ENCODE results near the gene P3R3URF.

Gene P3R3URF

DNA sequence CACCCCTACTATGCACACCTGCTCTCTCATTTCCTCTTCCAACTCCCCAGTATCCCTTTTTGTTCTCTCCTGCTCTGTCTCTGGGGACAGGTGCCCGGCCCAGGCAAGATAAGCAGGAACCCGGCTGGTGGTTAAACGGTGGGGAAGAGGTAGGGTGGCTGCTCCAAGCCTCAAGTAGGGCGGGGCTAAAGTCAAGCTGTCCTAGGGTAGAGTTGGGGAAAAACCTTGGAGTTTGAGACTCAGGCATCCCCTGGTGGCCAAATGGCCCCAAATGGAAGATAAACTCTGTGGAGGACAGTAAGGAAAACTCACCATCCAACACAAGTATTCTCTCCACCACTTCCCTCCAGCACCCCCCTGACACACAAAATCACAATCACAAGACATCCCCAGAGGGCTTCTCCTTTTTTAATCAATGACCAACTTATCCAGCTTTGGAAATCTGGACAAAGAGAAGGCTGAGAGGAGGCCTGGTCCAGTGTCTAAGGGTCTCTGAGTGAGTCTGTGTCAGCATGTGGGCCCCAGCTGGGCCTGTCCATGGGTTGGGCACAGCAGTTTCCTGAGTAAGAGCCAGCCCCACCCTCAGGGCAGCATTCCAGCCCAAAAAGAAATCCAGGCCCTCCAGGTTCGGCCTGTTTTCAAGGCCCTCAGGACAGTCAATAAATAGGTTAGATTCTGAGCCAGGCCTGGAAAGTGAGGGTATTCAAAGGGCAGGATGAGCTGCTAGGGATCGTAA is 12.2 kb upstream of the P3R3URF start:
- no peak overlapping the region for H3K9ac ChIP-seq (ENCODE audit: low read length)
- no peaks in the 10 kb centered on the region for H3F3A ChIP-seq (ENCODE audit: insufficient read depth)
- H3K9me3 ChIP-seq (ENCODE audit: insufficient read depth, low read length) = no peaks in the 10 kb centered on the region
- H4K20me1 ChIP-seq (ENCODE audit: low read depth, low read length) = no peaks in the 10 kb centered on the region
- no peaks in the 10 kb centered on the region for H3K36me3 ChIP-seq (ENCODE audit: low read length)
- no peak overlapping the region for H2AFZ ChIP-seq (ENCODE audit: low read depth, low read length, severe bottlenecking)
- H3K27ac ChIP-seq (ENCODE audit: low read depth, low read length) = no peak overlapping the region
- H3K27me3 ChIP-seq (ENCODE audit: low read length) = no peaks in the 10 kb centered on the region
- H3K9me2 ChIP-seq (replicated peaks; ENCODE audit: insufficient read depth, low read length) = no peaks in the 10 kb centered on the region
- H3K4me2 ChIP-seq (ENCODE audit: low read depth, low read length, poor library complexity, severe bottlenecking) = no peak overlapping the region
- H3K4me3 ChIP-seq (ENCODE audit: insufficient read depth, low read length, poor library complexity, severe bottlenecking) = no peak overlapping the region
- no peaks in the 10 kb centered on the region for H3K79me2 ChIP-seq (ENCODE audit: insufficient read depth, low read length)
- TF ChIP-seq, protein P1, sequence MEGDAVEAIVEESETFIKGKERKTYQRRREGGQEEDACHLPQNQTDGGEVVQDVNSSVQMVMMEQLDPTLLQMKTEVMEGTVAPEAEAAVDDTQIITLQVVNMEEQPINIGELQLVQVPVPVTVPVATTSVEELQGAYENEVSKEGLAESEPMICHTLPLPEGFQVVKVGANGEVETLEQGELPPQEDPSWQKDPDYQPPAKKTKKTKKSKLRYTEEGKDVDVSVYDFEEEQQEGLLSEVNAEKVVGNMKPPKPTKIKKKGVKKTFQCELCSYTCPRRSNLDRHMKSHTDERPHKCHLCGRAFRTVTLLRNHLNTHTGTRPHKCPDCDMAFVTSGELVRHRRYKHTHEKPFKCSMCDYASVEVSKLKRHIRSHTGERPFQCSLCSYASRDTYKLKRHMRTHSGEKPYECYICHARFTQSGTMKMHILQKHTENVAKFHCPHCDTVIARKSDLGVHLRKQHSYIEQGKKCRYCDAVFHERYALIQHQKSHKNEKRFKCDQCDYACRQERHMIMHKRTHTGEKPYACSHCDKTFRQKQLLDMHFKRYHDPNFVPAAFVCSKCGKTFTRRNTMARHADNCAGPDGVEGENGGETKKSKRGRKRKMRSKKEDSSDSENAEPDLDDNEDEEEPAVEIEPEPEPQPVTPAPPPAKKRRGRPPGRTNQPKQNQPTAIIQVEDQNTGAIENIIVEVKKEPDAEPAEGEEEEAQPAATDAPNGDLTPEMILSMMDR (IDR thresholded peaks at IDR 0.05; ENCODE audit: insufficient read depth, low read length, poor library complexity, severe bottlenecking) = no peak
- TF ChIP-seq EZH2phosphoT487 (conservative IDR thresholded peaks at IDR 0.05; ENCODE audit: low read length) = no peak

DNA sequence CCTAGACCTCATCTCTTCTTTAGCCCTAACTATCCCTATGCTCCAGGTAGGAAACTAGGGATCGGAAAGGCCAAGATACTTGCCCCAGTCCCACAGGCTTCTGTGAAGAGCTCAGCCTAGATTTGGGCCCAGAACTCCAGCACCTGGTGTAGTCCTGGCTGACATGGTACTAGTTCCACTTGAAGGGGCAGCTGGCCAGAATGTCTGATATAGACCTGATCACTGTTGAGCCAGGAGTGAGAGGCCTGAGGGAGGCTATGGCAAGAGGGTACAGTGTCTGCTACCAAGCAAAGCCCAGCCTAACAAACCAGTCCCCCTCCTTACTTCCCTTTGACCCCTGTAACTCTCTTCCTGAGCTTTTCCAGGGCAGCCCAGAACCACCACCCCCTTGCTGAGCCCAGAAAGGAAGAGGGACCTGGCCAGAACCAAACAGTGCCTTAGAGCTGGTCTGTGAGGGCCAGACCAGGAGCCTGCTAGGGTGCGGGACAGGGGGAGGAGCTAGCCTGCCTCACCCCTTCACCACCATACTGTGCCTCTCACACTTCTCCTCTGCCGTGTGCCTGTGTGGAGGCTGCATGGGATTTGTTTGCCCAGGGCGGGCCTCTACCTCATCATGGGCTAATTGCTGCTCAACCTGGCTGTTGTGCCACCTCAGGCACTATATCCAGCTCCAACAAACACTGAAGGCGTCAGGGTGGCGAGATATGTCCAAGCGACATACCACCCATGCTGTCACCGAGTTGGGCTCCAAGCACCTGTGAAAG is 11.0 kb upstream of the P3R3URF start:
- no peaks in the 10 kb centered on the region for H3K27me3 ChIP-seq (ENCODE audit: low read length)
- H3K9me3 ChIP-seq (ENCODE audit: insufficient read depth, low read length) = no peaks in the 10 kb centered on the region
- H3K27ac ChIP-seq (ENCODE audit: low read depth, low read length) = no peak overlapping the region
- no peak overlapping the region for H3K4me2 ChIP-seq (ENCODE audit: low read depth, low read length, poor library complexity, severe bottlenecking)
- no peak overlapping the region for H2AFZ ChIP-seq (ENCODE audit: low read depth, low read length, severe bottlenecking)
- no peaks in the 10 kb centered on the region for H3K36me3 ChIP-seq (ENCODE audit: low read length)
- no peaks in the 10 kb centered on the region for H4K20me1 ChIP-seq (ENCODE audit: low read depth, low read length)
- TF ChIP-seq, protein P1 (IDR thresholded peaks at IDR 0.05; ENCODE audit: insufficient read depth, low read length, poor library complexity, severe bottlenecking) = no peak
- no peak for TF ChIP-seq EZH2phosphoT487 (conservative IDR thresholded peaks at IDR 0.05; ENCODE audit: low read length)
- H3K9ac ChIP-seq (ENCODE audit: low read length) = no peak overlapping the region
- H3F3A ChIP-seq (ENCODE audit: insufficient read depth) = no peaks in the 10 kb centered on the region
- H3K79me2 ChIP-seq (ENCODE audit: insufficient read depth, low read length) = no peaks in the 10 kb centered on the region
- no peak overlapping the region for H3K4me3 ChIP-seq (ENCODE audit: insufficient read depth, low read length, poor library complexity, severe bottlenecking)
- no peaks in the 10 kb centered on the region for H3K9me2 ChIP-seq (replicated peaks; ENCODE audit: insufficient read depth, low read length)

DNA sequence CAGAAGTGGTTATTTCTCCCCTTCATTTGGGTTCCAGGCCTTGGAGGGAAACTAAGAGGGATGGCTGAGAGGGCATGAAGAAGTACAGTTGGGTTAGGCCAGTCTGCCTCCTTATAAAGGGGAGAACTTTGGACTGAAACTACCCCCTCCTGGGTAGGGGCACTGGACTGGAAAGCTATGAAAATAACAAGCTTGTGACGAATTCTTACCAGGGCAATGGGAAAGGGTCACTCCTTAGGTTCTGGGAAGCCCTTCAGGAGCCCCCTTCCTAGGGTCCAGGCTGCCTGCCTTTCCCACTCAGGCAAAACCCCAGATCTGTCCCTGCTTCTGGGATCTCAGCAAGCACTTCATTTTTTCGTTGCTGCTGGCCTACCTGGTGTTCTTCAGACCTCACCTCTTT is 9.8 kb upstream of the P3R3URF start:
- Histone ChIP-seq H4K20me1 (ENCODE audit: low read depth, low read length) (no peaks in the 10 kb centered on the region), H3K4me3 (ENCODE audit: insufficient read depth, low read length, poor library complexity, severe bottlenecking) (no peak overlapping the region), H2AFZ (ENCODE audit: low read depth, low read length, severe bottlenecking) (no peak overlapping the region), H3K9me2 (replicated peaks; ENCODE audit: insufficient read depth, low read length) (no peaks in the 10 kb centered on the region), H3K27ac (ENCODE audit: low read depth, low read length) (no peak overlapping the region), H3K9me3 (ENCODE audit: insufficient read depth, low read length) (no peaks in the 10 kb centered on the region), H3F3A (ENCODE audit: insufficient read depth) (no peaks in the 10 kb centered on the region), H3K36me3 (ENCODE audit: low read length) (no peaks in the 10 kb centered on the region), H3K79me2 (ENCODE audit: insufficient read depth, low read length) (no peaks in the 10 kb centered on the region), H3K9ac (ENCODE audit: low read length) (no peak overlapping the region), H3K4me2 (ENCODE audit: low read depth, low read length, poor library complexity, severe bottlenecking) (no peak overlapping the region), H3K27me3 (ENCODE audit: low read length) (no peaks in the 10 kb centered on the region)
- no peak for TF ChIP-seq EZH2phosphoT487 (conservative IDR thresholded peaks at IDR 0.05; ENCODE audit: low read length)
- TF ChIP-seq, protein P1 (IDR thresholded peaks at IDR 0.05; ENCODE audit: insufficient read depth, low read length, poor library complexity, severe bottlenecking) = no peak
